ENCODE results near the gene EXTL1. TPM values are rescaled to one million over a fixed set of nuclear protein-coding genes. Genes with fewer than 3 reads are reported as not detected.

Gene EXTL1
- polyA plus RNA-seq, 1 of the 3 experiments (the other 2 are of a cell fraction) = 0.58 TPM

DNA sequence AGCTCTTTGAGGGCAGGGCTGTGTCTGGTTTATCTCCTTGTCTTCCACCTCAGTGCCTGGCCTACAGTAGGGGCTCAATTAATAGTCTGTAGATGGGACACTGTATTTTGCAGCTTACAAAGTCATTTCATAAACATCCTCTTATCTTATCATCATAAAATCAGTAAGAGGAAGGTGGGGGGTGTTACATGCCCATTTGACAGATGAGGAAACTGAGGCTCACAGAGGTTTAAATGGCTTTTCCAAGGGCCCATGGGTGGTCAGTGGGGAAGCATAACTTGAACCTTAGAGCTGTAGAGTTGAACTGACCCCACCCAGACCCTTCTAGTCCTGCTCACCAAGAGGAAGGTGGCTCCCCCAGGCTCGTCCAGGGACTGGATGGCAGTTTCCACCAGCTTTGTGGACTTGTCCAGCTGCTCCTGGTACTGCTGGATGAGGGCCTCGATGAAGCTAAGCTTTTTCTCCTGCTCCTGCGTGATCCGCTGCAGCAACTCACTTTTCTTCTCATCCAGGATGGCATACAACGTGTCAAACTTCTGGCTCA, 36.5 kb downstream of the EXTL1 start:
- no peak overlapping the region for H3K9ac ChIP-seq
- H4K20me1 ChIP-seq (ENCODE audit: insufficient read depth) = no peaks in the 10 kb centered on the region
- no peaks in the 10 kb centered on the region for H3K36me3 ChIP-seq (replicated peaks in 1 of 2; ENCODE audit: control insufficient read depth in 1 of 2, insufficient read depth in 2 of 2, low read length in 1 of 2)
- H3K4me3 ChIP-seq (ENCODE audit: low read depth in 2 of 2, low read length in 1 of 2) = no peak overlapping the region
- TF ChIP-seq EZH2phosphoT487 (IDR thresholded peaks at IDR 0.05; ENCODE audit: borderline replicate concordance, low read depth) (no peak), GABPA (IDR thresholded peaks at IDR 0.05; ENCODE audit: low read depth) (no peak), USF1 (IDR thresholded peaks at IDR 0.05; ENCODE audit: borderline replicate concordance, low read depth) (no peak), FOXJ3 (CRISPR knock-in tag; IDR thresholded peaks at IDR 0.05) (no peak), RFX5 (IDR thresholded peaks at IDR 0.05; ENCODE audit: low read length) (no peak), TEAD4 (IDR thresholded peaks at IDR 0.05; ENCODE audit: borderline replicate concordance, insufficient read depth) (no peak), EP300 (IDR thresholded peaks at IDR 0.05; ENCODE audit: borderline replicate concordance in 1 of 2, low read depth in 1 of 2, low read length in 1 of 2) (no peak), FOXM1 (IDR thresholded peaks at IDR 0.05; ENCODE audit: low read depth) (no peak), IRF3 (IDR thresholded peaks at IDR 0.05; ENCODE audit: low read depth, low read length) (no peak)
- H3K9me3 ChIP-seq = no peaks in the 10 kb centered on the region
- CTCF ChIA-PET = interaction anchor here (0.9 to 1.7 kb wide), 6 partner anchors 9 to 87 kb away, joined by 3 to 5 read pairs (median 3); partner anchors contain the start of genes SLC30A2 and TRIM63
- no peak for DNase-seq
- no peak overlapping the region for H3K27ac ChIP-seq (ENCODE audit: low read depth in 2 of 2, low read length in 1 of 2)
- no peak overlapping the region for H2AFZ ChIP-seq (ENCODE audit: low read depth)
- POLR2A ChIA-PET = no interaction called here
- peaks cover 53% of the 10 kb centered on the region; the same call in 1 of the 2 replicates for H3K27me3 ChIP-seq (ENCODE audit: insufficient read depth)
- no peaks in the 10 kb centered on the region for H3F3A ChIP-seq (replicated peaks; ENCODE audit: insufficient read depth)
- H3K4me1 ChIP-seq (ENCODE audit: control insufficient read depth in 1 of 2, insufficient read depth in 2 of 2, low read depth in 1 of 2, low read length in 1 of 2) = no peaks in the 10 kb centered on the region
- 60% methylated on average over 5 of the region's 5 CpGs for WGBS (ENCODE audit: low lambda C conversion rate)
- H3K9me2 ChIP-seq = no peaks in the 10 kb centered on the region
- no peak overlapping the region for H3K4me2 ChIP-seq
- H3K79me2 ChIP-seq (ENCODE audit: insufficient read depth) = no peaks in the 10 kb centered on the region

- Histone ChIP-seq H3K9me3 (no peaks in the 10 kb centered on the region), H2AFZ (ENCODE audit: low read depth) (no peak overlapping the region), H3K36me3 (replicated peaks in 1 of 2; ENCODE audit: control insufficient read depth in 1 of 2, insufficient read depth in 2 of 2, low read length in 1 of 2) (no peaks in the 10 kb centered on the region), H3K4me3 (ENCODE audit: low read depth in 2 of 2, low read length in 1 of 2) (no peak overlapping the region), H3K9me2 (no peaks in the 10 kb centered on the region), H3K4me2 (no peak overlapping the region), H3K27ac (ENCODE audit: low read depth in 2 of 2, low read length in 1 of 2) (no peak overlapping the region), H3K27me3 (ENCODE audit: insufficient read depth) (peaks cover 39% of the 10 kb centered on the region; the same call in 1 of the 2 replicates), H4K20me1 (ENCODE audit: insufficient read depth) (no peaks in the 10 kb centered on the region), H3K4me1 (ENCODE audit: control insufficient read depth in 1 of 2, insufficient read depth in 2 of 2, low read depth in 1 of 2, low read length in 1 of 2) (no peaks in the 10 kb centered on the region), H3K79me2 (ENCODE audit: insufficient read depth) (no peaks in the 10 kb centered on the region), H3K9ac (no peak overlapping the region), H3F3A (replicated peaks; ENCODE audit: insufficient read depth) (no peaks in the 10 kb centered on the region)
- CTCF ChIA-PET = interaction anchor here (0.8 to 1.7 kb wide), 4 partner anchors 24 to 262 kb away, joined by 3 to 9 read pairs (median 4); no protein-coding TSS in a partner anchor
- DNase-seq = no peak
- WGBS (ENCODE audit: low lambda C conversion rate) = 65% methylated on average over 4 of the region's 7 CpGs
- TF ChIP-seq ELF1 (IDR thresholded peaks at IDR 0.05) (no peak), CHD2 (IDR thresholded peaks at IDR 0.05; ENCODE audit: low read length, partially characterized antibody) (no peak), POLR2AphosphoS5 (IDR thresholded peaks at IDR 0.05; ENCODE audit: low read depth, low read length) (no peak), REST (IDR thresholded peaks at IDR 0.05; ENCODE audit: low read depth, low read length) (no peak), YY1 (IDR thresholded peaks at IDR 0.05; ENCODE audit: low read depth) (no peak), RFX5 (IDR thresholded peaks at IDR 0.05; ENCODE audit: low read length) (no peak)
- TF ChIP-seq, protein P1, sequence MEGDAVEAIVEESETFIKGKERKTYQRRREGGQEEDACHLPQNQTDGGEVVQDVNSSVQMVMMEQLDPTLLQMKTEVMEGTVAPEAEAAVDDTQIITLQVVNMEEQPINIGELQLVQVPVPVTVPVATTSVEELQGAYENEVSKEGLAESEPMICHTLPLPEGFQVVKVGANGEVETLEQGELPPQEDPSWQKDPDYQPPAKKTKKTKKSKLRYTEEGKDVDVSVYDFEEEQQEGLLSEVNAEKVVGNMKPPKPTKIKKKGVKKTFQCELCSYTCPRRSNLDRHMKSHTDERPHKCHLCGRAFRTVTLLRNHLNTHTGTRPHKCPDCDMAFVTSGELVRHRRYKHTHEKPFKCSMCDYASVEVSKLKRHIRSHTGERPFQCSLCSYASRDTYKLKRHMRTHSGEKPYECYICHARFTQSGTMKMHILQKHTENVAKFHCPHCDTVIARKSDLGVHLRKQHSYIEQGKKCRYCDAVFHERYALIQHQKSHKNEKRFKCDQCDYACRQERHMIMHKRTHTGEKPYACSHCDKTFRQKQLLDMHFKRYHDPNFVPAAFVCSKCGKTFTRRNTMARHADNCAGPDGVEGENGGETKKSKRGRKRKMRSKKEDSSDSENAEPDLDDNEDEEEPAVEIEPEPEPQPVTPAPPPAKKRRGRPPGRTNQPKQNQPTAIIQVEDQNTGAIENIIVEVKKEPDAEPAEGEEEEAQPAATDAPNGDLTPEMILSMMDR (IDR thresholded peaks at IDR 0.05) = no peak
- POLR2A ChIA-PET = interaction anchor here (1.4 kb wide), 1 partner anchor 24 kb away, joined by 3 read pairs; no protein-coding TSS in a partner anchor
These were observed 38.3 kb downstream of the EXTL1 start for GRCh38 chr1:26059906-26060305.

Data from SK-N-SH (cell line).